DMS 273 (cell line): ENCODE measurements around the gene IL22RA1.

ENCODE experiments used
- DNase-seq: peaks from one replicate; lab custom pipeline; 2025; ENCODE audit not compliant: unreplicated experiment; lab: John Stamatoyannopoulos, UW

IL22RA1 gene

GRCh38 chr1:24098943-24099638 lies 43.8 kb downstream of the IL22RA1 start:
- no peak for DNase-seq

GRCh38 chr1:24098102-24098501 lies 44.8 kb downstream of the IL22RA1 start:
- no peak for DNase-seq

GRCh38 chr1:24097663-24098062 lies 45.3 kb downstream of the IL22RA1 start:
- DNase-seq: no peak

GRCh38 chr1:24096739-24097103 lies 46.2 kb downstream of the IL22RA1 start:
- DNase-seq: no peak

- no peak for DNase-seq
These were observed 46.8 kb downstream of the IL22RA1 start for GRCh38 chr1:24096009-24096738.

- no peak for DNase-seq
These were observed 47.6 kb downstream of the IL22RA1 start for GRCh38 chr1:24095140-24095859.

- no peak for DNase-seq
These were observed 48.4 kb downstream of the IL22RA1 start for GRCh38 chr1:24094554-24094953.

GRCh38 chr1:24093732-24094131 lies 49.2 kb downstream of the IL22RA1 start:
- no peak for DNase-seq

- DNase-seq: no peak
These were observed 50.0 kb downstream of the IL22RA1 start for GRCh38 chr1:24092979-24093378.

GRCh38 chr1:24091971-24092482 lies 50.9 kb downstream of the IL22RA1 start:
- DNase-seq: no peak

- DNase-seq: no peak
These were observed 52.2 kb downstream of the IL22RA1 start for GRCh38 chr1:24090736-24091135.

- no peak for DNase-seq
These were observed 53.0 kb downstream of the IL22RA1 start for GRCh38 chr1:24089743-24090555.

GRCh38 chr1:24089027-24089742 lies 53.8 kb downstream of the IL22RA1 start:
- DNase-seq: no peak

GRCh38 chr1:24086466-24086865 lies 56.5 kb downstream of the IL22RA1 start:
- no peak for DNase-seq

GRCh38 chr1:24085546-24085945 lies 57.4 kb downstream of the IL22RA1 start:
- DNase-seq: no peak

- no peak for DNase-seq
These were observed 57.9 kb downstream of the IL22RA1 start for GRCh38 chr1:24085007-24085406.

GRCh38 chr1:24084050-24084449 lies 58.9 kb downstream of the IL22RA1 start:
- no peak for DNase-seq

- no peak for DNase-seq
These were observed 60.6 kb downstream of the IL22RA1 start for GRCh38 chr1:24082372-24082771.

- no peak for DNase-seq
These were observed 61.8 kb downstream of the IL22RA1 start for GRCh38 chr1:24081190-24081589.

- no peak for DNase-seq
These were observed 62.8 kb downstream of the IL22RA1 start for GRCh38 chr1:24080131-24080530.
